Stimulated activated CD4-positive, alpha-beta T cell treated with anti-CD3 and anti-CD28 coated beads, Interleukin-2, amount 100 ng/mL, for 48 hours (primary cell): ENCODE measurements around the gene SRR.

ENCODE experiments used
- DNase-seq, 2 donors: peaks; one replicate each; pipeline ENCODE4 v3.0.0-alpha.2; 2020

Gene SRR

DNA sequence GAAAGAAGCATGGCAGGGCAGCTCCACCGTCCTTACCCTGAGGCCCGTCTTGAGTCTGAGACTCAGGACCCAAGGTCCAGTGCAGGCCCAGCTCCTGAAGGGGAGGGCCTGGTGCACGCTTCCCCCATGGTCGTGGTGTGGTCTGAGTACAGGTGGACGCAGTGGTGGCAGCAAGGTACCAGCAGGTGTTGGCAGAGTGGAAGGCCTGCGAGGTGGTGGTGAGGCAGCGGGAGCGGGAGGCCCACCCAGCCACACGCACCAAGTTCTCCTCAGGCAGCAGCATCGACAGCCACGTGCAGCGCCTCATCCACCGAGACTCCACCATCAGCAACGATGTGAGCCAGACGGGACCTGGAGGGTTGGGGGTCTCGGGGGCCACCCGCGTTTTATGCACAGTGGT lies 69.4 kb downstream of the SRR start:
- DNase-seq, result no peak
